8988T (cell line): ENCODE data around the gene CPOX.
"Not testable (repeated sequence)": the region's sequence is repeated elsewhere in the genome, so short reads cannot be mapped to it uniquely, and the experiment has no call there.

ENCODE experiments used
- DNase-seq: peaks from one replicate; pipeline ENCODE4 v3.0.0; 2011

CPOX gene

GRCh38 chr3:98560911-98561310 is 32.5 kb downstream of the CPOX start:
- DNase-seq: no peak

- not testable (repeated sequence) for DNase-seq
These were observed 33.6 kb downstream of the CPOX start for GRCh38 chr3:98559769-98560168.

DNA sequence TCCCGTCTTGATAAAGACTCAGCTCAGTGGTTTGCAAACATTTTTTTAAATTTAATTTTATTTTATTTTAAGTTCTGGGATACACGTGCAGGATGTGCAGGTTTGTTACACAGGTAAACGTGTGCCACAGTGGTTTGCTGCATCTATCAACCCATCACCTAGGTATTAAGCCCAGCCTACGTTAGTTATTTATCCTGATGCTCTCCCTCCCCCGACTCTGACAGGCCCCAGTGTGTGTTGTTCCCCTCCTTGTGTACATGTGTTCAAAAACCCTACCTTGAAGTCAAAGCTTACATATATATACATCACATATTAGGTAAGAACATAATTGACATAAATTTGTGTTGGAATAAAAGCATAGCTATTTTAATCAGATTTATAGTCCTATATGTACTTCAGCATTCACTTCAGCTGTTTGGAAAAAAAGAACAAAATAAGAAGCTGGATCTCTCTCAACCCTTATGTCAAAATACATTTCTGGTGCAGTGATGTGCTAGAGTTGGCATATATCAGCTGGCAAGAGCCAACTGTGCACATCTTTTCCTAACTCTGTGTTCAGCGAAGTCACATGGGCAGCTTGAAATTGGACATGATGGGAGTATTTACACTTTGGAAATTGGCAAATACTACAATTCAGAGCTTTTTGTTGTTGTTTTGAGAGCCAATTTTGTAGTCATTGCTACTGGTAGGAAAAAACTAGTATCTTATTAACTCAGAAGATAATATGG is 35.1 kb downstream of the CPOX start:
- DNase-seq: no peak

DNA sequence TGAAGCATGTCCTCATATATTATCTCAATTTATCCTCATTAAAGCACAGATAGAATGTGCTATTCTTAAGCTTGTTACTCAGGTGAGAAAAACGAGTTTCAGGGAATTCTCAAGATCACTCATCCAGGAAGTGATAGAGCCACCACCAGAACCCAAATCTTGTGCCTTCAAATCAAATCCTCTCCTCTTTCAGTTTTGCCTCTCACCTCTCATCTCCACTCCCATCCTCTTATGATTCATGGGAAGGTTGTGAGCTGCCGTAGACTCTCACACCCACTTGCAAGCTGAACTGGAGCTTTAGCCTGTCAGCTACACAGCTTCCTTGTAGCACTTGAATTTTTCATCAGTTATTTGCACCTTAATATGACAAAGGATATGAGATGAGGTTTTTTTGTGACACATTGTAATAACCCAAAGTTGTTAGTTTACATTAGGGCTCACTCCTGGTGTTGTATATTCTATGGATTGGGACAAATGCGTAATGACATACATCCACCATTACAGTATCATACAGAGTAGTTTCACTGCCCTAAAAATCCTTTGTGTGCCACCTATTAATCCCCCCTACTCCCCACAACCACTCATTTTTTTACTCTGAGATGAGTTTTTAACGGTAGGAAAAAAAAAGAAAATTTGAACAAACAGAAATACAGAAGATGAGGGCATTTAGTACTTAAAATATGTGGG is 35.9 kb downstream of the CPOX start:
- no peak for DNase-seq

DNA sequence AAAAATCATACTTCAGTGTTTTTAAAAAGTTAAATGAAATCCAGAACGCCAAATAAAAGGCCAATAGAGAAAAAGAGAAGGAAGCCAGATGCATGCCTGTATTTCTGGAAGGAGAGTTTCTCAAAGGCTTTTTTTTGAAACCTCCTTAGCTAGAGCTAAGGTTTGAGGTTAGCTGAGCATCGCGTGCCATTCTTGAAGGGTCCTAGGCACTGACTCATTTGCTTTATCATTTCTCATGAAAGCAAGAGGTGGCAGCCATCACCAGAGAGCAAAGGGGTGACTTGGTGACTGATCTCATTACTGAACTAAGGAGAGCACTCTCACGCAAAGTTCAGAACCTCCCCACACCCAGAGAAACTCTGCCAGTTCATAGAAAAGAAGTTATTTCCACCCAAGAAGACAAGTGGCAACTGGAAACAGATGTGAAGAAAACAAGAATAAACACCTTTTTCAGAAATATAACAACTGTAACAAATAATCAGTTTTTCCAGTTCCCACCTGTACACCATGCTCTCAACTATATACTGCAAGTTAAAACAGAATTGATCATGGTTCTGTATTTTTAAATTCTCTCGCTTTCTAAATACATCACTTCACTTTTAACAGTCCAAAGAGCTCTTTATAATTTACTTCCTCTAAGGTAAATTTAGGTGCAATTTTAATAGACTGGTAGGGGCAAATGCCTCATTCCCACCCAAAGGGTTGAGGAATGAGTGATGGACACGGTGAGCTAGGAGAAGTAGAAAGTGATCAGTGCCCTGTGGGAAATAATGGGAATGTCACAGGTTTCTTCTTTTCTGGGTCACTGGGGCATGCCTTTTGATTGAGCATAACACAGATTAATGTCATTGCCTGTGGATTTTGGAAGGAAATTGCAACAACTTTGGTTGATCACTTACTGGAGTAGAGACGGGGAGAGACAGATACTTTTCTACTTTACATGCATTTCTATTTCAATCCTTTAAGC is 37.0 kb downstream of the CPOX start:
- no peak for DNase-seq

- no peak for DNase-seq
These were observed 38.4 kb downstream of the CPOX start for GRCh38 chr3:98555025-98555379.

- DNase-seq: no peak
These were observed 38.8 kb downstream of the CPOX start for GRCh38 chr3:98554580-98554979.

DNA sequence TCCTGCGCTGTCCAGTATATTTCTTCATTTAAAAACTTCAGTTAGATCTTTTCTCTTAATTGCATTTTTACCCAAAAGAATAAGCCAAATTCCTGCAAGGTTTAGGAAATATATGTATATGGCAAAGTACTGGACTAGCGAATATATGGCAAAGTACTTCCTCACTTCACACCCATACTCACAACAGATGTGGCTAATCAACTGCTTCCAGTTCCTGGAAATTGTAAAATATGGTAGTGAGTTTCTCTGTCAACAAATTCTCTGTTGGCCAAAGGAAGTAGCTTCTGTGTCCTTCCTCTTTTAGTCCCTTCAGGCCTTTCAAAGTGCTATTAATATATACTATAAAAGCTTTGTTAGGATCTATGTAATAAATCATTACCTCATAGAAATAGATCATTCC is 39.7 kb downstream of the CPOX start:
- DNase-seq: no peak

GRCh38 chr3:98553021-98553563 is 40.3 kb downstream of the CPOX start:
- no peak for DNase-seq

- no peak for DNase-seq
These were observed 41.0 kb downstream of the CPOX start for GRCh38 chr3:98552232-98553020.

GRCh38 chr3:98551754-98552153 is 41.7 kb downstream of the CPOX start:
- DNase-seq: no peak

- DNase-seq: no peak
These were observed 42.2 kb downstream of the CPOX start for GRCh38 chr3:98551236-98551635.

DNA sequence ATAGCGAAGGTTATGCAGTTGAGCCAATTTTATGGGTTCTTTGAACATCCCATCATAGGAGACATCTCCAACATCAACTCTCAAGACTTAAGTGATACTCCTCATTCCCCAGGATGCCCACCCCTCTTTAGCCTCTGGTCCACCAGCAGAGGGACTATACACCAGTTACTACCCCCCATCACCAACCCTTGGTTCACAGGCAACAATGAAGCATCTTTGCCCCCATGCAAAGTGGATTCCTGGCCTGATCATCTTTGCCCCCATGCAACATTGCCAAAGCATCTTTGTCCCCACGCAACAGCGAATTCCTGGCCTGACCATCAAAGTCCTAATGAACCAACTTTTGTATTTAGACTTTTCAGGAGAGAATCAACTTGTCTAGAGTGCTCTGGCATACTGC is 42.6 kb downstream of the CPOX start:
- no peak for DNase-seq

GRCh38 chr3:98548544-98548943 is 44.9 kb downstream of the CPOX start:
- no peak for DNase-seq

DNA sequence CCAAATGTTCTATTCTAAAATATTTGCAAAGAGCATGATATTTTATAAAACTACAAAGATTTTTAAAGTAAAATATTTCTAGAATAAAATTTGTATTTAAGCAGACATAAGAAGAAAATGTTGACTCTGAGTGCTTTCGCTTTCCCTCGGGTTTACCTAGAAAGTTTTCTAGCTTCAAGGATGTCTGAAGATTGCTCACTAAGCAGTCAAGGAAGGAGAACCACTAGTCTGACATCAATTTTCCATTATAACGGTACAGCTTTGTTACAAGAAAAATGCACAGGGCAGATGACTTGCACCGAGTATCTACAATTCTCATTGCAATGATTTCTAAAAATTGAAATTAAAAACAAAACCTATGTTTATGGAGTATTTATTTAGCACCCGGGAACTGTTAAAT is 47.5 kb downstream of the CPOX start:
- no peak for DNase-seq

GRCh38 chr3:98542623-98543022 is 50.8 kb downstream of the CPOX start:
- no peak for DNase-seq

GRCh38 chr3:98541695-98542094 is 51.7 kb downstream of the CPOX start:
- DNase-seq: no peak

DNA sequence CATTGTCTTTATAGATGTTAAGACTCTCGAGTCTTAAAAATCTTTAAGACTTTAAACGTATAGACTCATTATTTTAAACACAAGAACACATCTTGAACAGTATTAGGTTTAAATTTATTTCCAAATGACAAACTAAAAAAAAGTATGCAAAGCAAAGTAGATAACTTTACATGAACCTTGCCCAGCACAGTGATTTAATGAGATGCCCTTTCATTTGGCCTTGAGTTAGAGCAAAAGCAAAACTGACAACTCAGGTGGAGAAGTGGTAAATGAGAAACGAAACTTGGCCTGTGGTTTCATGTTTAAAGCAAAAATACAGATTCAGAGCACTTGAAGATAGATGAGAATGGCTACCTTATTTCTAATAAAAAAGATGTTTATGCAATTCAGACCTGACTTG is 53.1 kb downstream of the CPOX start:
- DNase-seq: no peak

- DNase-seq: no peak
These were observed 56.9 kb downstream of the CPOX start for GRCh38 chr3:98536456-98537017.

DNA sequence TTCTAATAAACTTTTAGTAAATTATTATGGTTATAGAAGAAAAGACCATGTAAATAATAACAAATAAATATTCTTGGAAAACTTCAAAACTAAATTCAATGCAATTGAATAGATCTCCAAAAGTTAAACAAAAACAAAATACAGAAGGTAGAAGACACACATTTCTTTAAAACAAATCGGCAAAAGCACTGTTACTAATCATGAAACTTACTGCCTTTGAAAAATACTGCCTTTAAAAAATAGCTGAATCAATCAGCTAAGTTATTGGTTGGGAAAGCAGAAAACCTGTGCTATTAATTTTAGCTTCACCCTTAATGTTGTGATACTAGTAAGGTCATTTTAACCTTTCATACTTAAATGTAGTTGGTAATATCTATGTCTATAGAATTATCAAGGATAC is 58.7 kb downstream of the CPOX start:
- no peak for DNase-seq

DNA sequence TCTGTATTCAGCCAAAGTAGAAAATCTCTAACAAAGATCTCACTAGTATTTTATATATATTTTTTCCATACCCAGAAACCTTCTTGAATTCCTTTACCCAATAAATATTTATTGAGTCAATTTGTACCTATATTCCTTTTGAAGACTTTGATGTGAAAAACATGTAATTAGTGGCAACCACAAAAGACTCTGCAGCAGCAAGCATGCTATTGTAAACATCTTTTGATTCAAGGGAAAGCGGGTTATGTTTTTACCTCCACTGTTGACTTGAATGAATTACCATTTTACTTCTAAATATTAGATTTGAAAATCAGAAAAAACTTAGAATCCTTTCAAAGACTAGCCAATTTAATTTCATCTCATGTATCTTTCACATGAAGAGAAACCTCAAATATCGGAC is 59.2 kb downstream of the CPOX start:
- DNase-seq: no peak
